PC-9 (cell line): ENCODE data around the gene FCAMR.

ENCODE experiments used
- CTCF ChIP-seq: fragments of 200-600 bp; sonication (generic); conservative IDR thresholded peaks from 2 replicates; pipeline ENCODE4 v1.6.1; 2017; ENCODE audit warnings: mixed run types, antibody characterized with exemption, mild to moderate bottlenecking, moderate library complexity
- EZH2 ChIP-seq: fragments of 200-600 bp; sonication (generic); IDR thresholded peaks from 2 replicates; pipeline ENCODE4 v1.8.0; 2017; ENCODE audit warnings: antibody characterized with exemption, low read depth

- TF ChIP-seq CTCF: no peak
- TF ChIP-seq EZH2: no peak
Measured at GRCh38 chr1:206985162-206985749, 15.0 kb upstream of the FCAMR start.
